ENCODE data around the gene ATP11C. TPM values are rescaled to one million over a fixed set of nuclear protein-coding genes. Genes with fewer than 3 reads are reported as not detected.

The ATP11C gene
- total RNA-seq, 4 donors from 2014 or later, result 20.4 to 33.3 (median 27.3) TPM

GRCh38 chrX:139802048-139802447 lies 130.8 kb downstream of the ATP11C start:
- no peaks in the 10 kb centered on the region for H3K4me1 ChIP-seq
- H3K27ac ChIP-seq, result no peak overlapping the region
- 89 to 92% methylated on average over 4 of the region's 4 CpGs for WGBS, 2 donors (ENCODE audit: low coverage in 1 of 2)
- no peaks in the 10 kb centered on the region for H3K27me3 ChIP-seq
- H3K4me3 ChIP-seq, result no peak overlapping the region
- ATAC-seq, result no peak
- peaks cover 0 to 43% of the 10 kb centered on the region in 2 donors for H3K36me3 ChIP-seq
- no peaks in the 10 kb centered on the region for H3K9me3 ChIP-seq
- TF ChIP-seq EP300 (IDR thresholded peaks at IDR 0.05) (no peak), POLR2A (IDR thresholded peaks at IDR 0.05) (no peak), POLR2AphosphoS5 (IDR thresholded peaks at IDR 0.05) (no peak)
- TF ChIP-seq, protein P1, sequence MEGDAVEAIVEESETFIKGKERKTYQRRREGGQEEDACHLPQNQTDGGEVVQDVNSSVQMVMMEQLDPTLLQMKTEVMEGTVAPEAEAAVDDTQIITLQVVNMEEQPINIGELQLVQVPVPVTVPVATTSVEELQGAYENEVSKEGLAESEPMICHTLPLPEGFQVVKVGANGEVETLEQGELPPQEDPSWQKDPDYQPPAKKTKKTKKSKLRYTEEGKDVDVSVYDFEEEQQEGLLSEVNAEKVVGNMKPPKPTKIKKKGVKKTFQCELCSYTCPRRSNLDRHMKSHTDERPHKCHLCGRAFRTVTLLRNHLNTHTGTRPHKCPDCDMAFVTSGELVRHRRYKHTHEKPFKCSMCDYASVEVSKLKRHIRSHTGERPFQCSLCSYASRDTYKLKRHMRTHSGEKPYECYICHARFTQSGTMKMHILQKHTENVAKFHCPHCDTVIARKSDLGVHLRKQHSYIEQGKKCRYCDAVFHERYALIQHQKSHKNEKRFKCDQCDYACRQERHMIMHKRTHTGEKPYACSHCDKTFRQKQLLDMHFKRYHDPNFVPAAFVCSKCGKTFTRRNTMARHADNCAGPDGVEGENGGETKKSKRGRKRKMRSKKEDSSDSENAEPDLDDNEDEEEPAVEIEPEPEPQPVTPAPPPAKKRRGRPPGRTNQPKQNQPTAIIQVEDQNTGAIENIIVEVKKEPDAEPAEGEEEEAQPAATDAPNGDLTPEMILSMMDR (IDR thresholded peaks at IDR 0.05), result no peak

DNA sequence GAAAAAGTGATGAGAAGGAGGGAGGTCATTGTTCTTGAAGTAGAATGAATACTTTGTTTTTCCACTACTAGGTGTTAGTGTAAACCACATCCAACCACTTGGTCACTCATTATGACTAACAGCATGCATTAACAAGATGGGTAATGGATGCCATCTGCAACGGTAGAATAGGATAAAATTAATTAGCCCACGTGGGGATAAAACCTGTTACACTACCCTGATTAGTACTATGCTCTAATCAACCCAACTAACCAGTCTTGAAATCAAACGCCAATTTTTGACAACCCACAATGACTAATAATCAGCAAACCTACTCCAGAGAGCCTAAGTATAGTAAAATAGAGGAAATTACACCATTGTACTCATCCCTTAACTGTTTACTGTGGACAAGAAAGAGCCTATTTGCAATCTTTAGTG lies 131.4 kb downstream of the ATP11C start:
- Histone ChIP-seq H3K27ac (no peak overlapping the region), H3K4me1 (no peaks in the 10 kb centered on the region), H3K4me3 (no peak overlapping the region), H3K27me3 (no peaks in the 10 kb centered on the region), H3K36me3 (peaks cover 0 to 43% of the 10 kb centered on the region in 2 donors), H3K9me3 (no peaks in the 10 kb centered on the region)
- no peak for ATAC-seq
- TF ChIP-seq POLR2A (IDR thresholded peaks at IDR 0.05) (no peak), POLR2AphosphoS5 (IDR thresholded peaks at IDR 0.05) (no peak), EP300 (IDR thresholded peaks at IDR 0.05) (no peak)
- TF ChIP-seq, protein P1 (IDR thresholded peaks at IDR 0.05), result no peak
- 63 to 75% methylated on average over 3 of the region's 3 CpGs for WGBS, 2 donors (ENCODE audit: low coverage in 1 of 2)

- H3K4me3 ChIP-seq, result no peak overlapping the region
- peaks cover 0 to 42% of the 10 kb centered on the region in 2 donors for H3K36me3 ChIP-seq
- WGBS, 2 donors (ENCODE audit: low coverage in 1 of 2), result 60 to 93% methylated on average over 1 to 2 of the region's 4 CpGs
- no peaks in the 10 kb centered on the region for H3K27me3 ChIP-seq
- H3K27ac ChIP-seq, result no peak overlapping the region
- no peaks in the 10 kb centered on the region for H3K4me1 ChIP-seq
- TF ChIP-seq, protein P1 (IDR thresholded peaks at IDR 0.05), result no peak
- TF ChIP-seq POLR2A (IDR thresholded peaks at IDR 0.05) (no peak), EP300 (IDR thresholded peaks at IDR 0.05) (no peak), POLR2AphosphoS5 (IDR thresholded peaks at IDR 0.05) (no peak)
- no peaks in the 10 kb centered on the region for H3K9me3 ChIP-seq
- ATAC-seq, result no peak
These were observed 134.2 kb downstream of the ATP11C start for GRCh38 chrX:139798701-139799100.

GRCh38 chrX:139795196-139795595 lies 137.7 kb downstream of the ATP11C start:
- Histone ChIP-seq H3K36me3 (peaks cover 0 to 14% of the 10 kb centered on the region in 2 donors), H3K27me3 (no peaks in the 10 kb centered on the region), H3K27ac (no peak overlapping the region), H3K4me3 (no peak overlapping the region), H3K9me3 (no peaks in the 10 kb centered on the region), H3K4me1 (peaks cover 0 to 5% (median 0%) of the 10 kb centered on the region in 3 donors)
- WGBS, 2 donors (ENCODE audit: low coverage in 1 of 2), result 75% methylated on average over 1 of the region's 1 CpG; no CpG with 5 or more reads in 1 of the 2 donors
- ATAC-seq, result no peak
- TF ChIP-seq EP300 (IDR thresholded peaks at IDR 0.05), result no peak
- TF ChIP-seq, protein P1 (IDR thresholded peaks at IDR 0.05), result no peak
- no peak for TF ChIP-seq POLR2AphosphoS5 (IDR thresholded peaks at IDR 0.05)
- TF ChIP-seq POLR2A (IDR thresholded peaks at IDR 0.05), result no peak

- Histone ChIP-seq H3K4me1 (peaks cover 0 to 5% (median 0%) of the 10 kb centered on the region in 3 donors), H3K27me3 (no peaks in the 10 kb centered on the region), H3K27ac (no peak overlapping the region), H3K9me3 (no peaks in the 10 kb centered on the region), H3K4me3 (no peak overlapping the region), H3K36me3 (peaks cover 0 to 46% of the 10 kb centered on the region in 2 donors)
- WGBS, 2 donors (ENCODE audit: low coverage in 1 of 2), result 78 to 100% methylated on average over 2 of the region's 2 CpGs
- TF ChIP-seq, protein P1 (IDR thresholded peaks at IDR 0.05), result no peak
- TF ChIP-seq EP300 (IDR thresholded peaks at IDR 0.05) (no peak), POLR2A (IDR thresholded peaks at IDR 0.05) (no peak), POLR2AphosphoS5 (IDR thresholded peaks at IDR 0.05) (no peak)
- ATAC-seq, result no peak
These were observed 145.3 kb downstream of the ATP11C start for GRCh38 chrX:139787601-139788000.

Measured in gastroesophageal sphincter (tissue), 4 donors.